Activated T-helper 17 cell treated with anti-CD3 and anti-CD28 coated beads, Interleukin-2, amount 50 U/mL, for 72 hours (primary cell): ENCODE results near the gene ANKRD55. TPM values are rescaled to one million over a fixed set of nuclear protein-coding genes. Genes with fewer than 3 reads are reported as not detected.
"Not testable (repeated sequence)": the region's sequence is repeated elsewhere in the genome, so short reads cannot be mapped to it uniquely, and the experiment has no call there.

Experiments used
- ATAC-seq: fragments of 150-1000 bp; cut with Tn5 transposase; replicated peaks from 2 replicates; pipeline ENCODE4 v1.10.0; 2021; ENCODE audit warnings: mild to moderate bottlenecking, moderate library complexity
- H3K27ac Mint-ChIP-seq: one replicate; pipeline ENCODE4 v1.8.0; 2022; ENCODE audit warnings: mixed read lengths
- H3K27me3 Mint-ChIP-seq: one replicate; pipeline ENCODE4 v1.8.0; 2022; ENCODE audit warnings: mixed read lengths
- H3K36me3 Mint-ChIP-seq: one replicate; pipeline ENCODE4 v1.8.0; 2022; ENCODE audit warnings: low read depth, mild to moderate bottlenecking, mixed read lengths
- H3K4me1 Mint-ChIP-seq: one replicate; pipeline ENCODE4 v1.8.0; 2022; ENCODE audit warnings: mixed read lengths
- H3K4me3 Mint-ChIP-seq: one replicate; pipeline ENCODE4 v1.8.0; 2022; ENCODE audit warnings: mild to moderate bottlenecking, mixed read lengths
- H3K9me3 Mint-ChIP-seq: one replicate; pipeline ENCODE4 v1.8.0; 2022; ENCODE audit warnings: mixed read lengths
- total RNA-seq, 2 donors: library from RNA; stranded (reverse); gene quantifications; one replicate each; pipeline ENCODE4 v1.2.3, GENCODE V29; 2022

ANKRD55 gene
- total RNA-seq, 2 donors from 2014 or later, result 0.21 to 0.22 TPM

DNA sequence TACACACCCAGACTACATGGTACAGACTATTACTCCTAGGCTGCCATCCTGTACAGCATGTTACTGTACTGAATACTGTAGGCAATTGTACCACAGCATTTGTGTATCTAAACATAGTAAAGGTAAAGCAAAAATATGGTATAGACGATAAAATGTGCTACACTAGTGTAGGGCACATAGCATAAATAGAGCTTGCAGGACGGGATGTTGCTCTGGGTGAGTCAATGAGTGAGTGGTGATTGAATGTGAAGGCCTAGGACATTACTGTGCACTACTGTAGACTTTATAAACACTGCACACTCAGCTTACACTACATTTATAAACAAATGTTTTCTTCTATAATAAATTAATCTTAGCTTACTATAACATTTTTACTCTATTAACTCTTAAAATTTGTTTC is 25.6 kb downstream of the ANKRD55 start:
- Mint-ChIP-seq H3K36me3 (no peaks in the 10 kb centered on the region), H3K27me3 (no peaks in the 10 kb centered on the region), H3K27ac (no peak overlapping the region), H3K4me3 (no peak overlapping the region), H3K4me1 (no peaks in the 10 kb centered on the region), H3K9me3 (no peaks in the 10 kb centered on the region)
- ATAC-seq, result no peak

DNA sequence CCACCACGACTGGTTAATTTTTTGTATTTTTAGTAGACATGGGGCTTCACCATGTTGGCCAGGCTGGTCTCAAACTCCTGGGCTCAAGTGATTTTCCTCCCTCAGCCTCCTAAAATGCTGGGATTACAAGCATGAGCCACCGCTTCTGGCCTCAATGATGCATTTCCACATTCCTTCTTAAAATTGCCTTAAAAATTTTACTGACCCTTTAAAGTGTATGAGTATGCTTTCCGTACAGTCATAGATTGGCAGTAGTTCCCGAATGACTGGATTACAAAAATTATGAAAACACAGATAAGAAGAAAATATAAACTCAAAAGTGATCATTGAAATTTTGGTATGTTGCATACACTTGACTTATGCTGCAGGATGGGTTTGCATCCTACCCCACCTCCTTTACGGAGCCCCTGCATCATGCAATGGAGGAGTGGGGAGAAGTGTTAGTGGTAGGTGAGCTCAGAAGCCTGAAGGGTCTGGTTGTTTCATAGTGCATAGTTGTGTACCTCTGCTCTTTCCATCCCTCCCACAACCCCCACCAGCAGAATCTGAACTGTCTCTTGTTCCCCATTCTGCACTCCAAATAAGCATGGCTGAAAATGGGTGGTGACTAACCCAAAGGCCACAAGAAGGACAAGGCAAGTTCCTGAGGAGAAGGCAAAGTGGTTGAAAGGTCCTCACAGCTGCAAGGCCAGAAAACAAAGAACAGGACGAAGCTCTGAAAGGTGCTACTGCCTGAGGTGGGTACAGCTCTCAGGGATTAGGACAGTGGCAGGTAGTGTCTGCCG is 26.8 kb downstream of the ANKRD55 start:
- Mint-ChIP-seq H3K4me1 (no peaks in the 10 kb centered on the region), H3K4me3 (no peak overlapping the region), H3K27me3 (no peaks in the 10 kb centered on the region), H3K36me3 (no peaks in the 10 kb centered on the region), H3K9me3 (no peaks in the 10 kb centered on the region), H3K27ac (no peak overlapping the region)
- ATAC-seq, result no peak

- H3K4me3 Mint-ChIP-seq, H3K27ac Mint-ChIP-seq, H3K36me3 Mint-ChIP-seq, H3K9me3 Mint-ChIP-seq, ATAC-seq, H3K27me3 Mint-ChIP-seq, H3K4me1 Mint-ChIP-seq: not testable (repeated sequence)
Measured at GRCh38 chr5:56203936-56204335, 29.2 kb downstream of the ANKRD55 start.

- no peak for ATAC-seq
- no peaks in the 10 kb centered on the region for H3K4me1 Mint-ChIP-seq
Measured at GRCh38 chr5:56202483-56202882, 30.6 kb downstream of the ANKRD55 start.

DNA sequence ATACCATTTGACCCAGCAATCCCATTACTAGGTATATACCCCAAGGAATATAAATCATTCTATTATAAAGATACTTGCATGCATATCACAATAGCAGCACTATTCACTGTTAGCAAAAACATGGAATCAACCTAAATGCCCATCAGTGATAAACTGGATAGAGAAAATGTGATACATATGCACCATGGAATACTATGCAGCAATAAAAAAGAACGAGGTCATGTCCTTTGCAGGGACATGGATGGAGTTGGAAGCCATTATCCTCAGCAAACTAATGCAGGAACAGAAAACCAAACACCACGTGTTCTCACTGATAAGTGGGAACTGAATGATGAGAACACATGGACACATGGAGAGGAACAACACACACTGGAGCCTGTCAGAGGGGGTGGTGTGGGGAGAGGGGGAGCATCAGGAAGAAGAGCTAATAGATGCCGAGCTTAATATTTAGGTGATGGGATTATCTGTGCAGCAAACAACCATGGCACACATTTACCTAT is 31.3 kb downstream of the ANKRD55 start:
- not testable (repeated sequence) for H3K27ac Mint-ChIP-seq

More at GRCh38 chr5:56202483-56202882, 30.6 kb downstream of the ANKRD55 start:
- H3K27ac Mint-ChIP-seq, result no peak overlapping the region
- H3K36me3 Mint-ChIP-seq, result no peaks in the 10 kb centered on the region
- no peak overlapping the region for H3K4me3 Mint-ChIP-seq
- no peaks in the 10 kb centered on the region for H3K27me3 Mint-ChIP-seq
- no peaks in the 10 kb centered on the region for H3K9me3 Mint-ChIP-seq

DNA sequence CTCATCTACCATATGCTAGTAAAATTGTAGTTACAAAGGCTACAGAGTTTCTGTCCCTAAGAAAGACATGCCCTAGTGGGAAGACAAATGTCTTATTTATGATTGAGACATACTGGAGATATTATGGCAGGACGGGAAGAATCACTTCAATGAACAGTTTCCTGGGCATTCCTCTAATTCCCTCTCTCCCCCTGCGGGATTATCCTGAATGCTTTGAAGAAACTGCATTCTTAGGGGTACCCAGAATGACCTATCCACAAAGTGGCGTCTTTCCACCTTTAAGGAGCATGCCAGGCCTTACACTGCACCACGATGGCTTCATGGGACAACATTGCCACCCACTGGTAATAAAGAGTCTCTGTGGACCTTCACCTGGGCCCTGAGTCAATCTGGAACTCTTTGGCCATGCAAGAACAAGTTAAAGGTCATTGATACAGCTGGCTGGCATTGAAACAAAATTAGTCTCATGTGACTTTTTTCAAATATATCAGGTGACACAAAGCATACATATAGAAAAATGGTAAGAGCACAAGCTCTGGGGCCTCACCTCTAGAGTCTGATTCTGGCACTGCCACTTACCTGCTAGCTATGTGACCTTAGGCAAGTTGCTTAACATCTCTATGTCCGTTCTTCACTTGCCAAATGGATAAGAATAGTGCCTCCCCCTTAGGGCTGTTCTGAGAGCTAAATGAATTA is 32.0 kb downstream of the ANKRD55 start:
- no peaks in the 10 kb centered on the region for H3K27me3 Mint-ChIP-seq
- no peak overlapping the region for H3K4me3 Mint-ChIP-seq
- no peaks in the 10 kb centered on the region for H3K36me3 Mint-ChIP-seq
- ATAC-seq, result peak; percentile 96
- no peak overlapping the region for H3K27ac Mint-ChIP-seq
- H3K4me1 Mint-ChIP-seq, result no peaks in the 10 kb centered on the region
- no peaks in the 10 kb centered on the region for H3K9me3 Mint-ChIP-seq

More for the DNA sequence above, 31.3 kb downstream of the ANKRD55 start:
- not testable (repeated sequence) for H3K4me1 Mint-ChIP-seq, H3K9me3 Mint-ChIP-seq, H3K27me3 Mint-ChIP-seq, ATAC-seq, H3K36me3 Mint-ChIP-seq, H3K4me3 Mint-ChIP-seq

- ATAC-seq, result no peak
- no peaks in the 10 kb centered on the region for H3K9me3 Mint-ChIP-seq
- no peak overlapping the region for H3K27ac Mint-ChIP-seq
Measured at GRCh38 chr5:56195016-56195415, 38.1 kb downstream of the ANKRD55 start.

GRCh38 chr5:56192246-56192645 is 40.9 kb downstream of the ANKRD55 start:
- ATAC-seq, result no peak
- H3K27me3 Mint-ChIP-seq, result no peaks in the 10 kb centered on the region
- H3K36me3 Mint-ChIP-seq, result no peaks in the 10 kb centered on the region
- no peak overlapping the region for H3K27ac Mint-ChIP-seq
- H3K4me3 Mint-ChIP-seq, result no peak overlapping the region
- no peaks in the 10 kb centered on the region for H3K4me1 Mint-ChIP-seq
- no peaks in the 10 kb centered on the region for H3K9me3 Mint-ChIP-seq

More at GRCh38 chr5:56195016-56195415, 38.1 kb downstream of the ANKRD55 start:
- H3K36me3 Mint-ChIP-seq, result no peaks in the 10 kb centered on the region
- H3K4me1 Mint-ChIP-seq, result no peaks in the 10 kb centered on the region
- H3K27me3 Mint-ChIP-seq, result no peaks in the 10 kb centered on the region
- H3K4me3 Mint-ChIP-seq, result no peak overlapping the region

GRCh38 chr5:56191656-56192055 is 41.5 kb downstream of the ANKRD55 start:
- no peaks in the 10 kb centered on the region for H3K36me3 Mint-ChIP-seq
- H3K27me3 Mint-ChIP-seq, result no peaks in the 10 kb centered on the region
- H3K4me1 Mint-ChIP-seq, result no peaks in the 10 kb centered on the region
- no peak overlapping the region for H3K4me3 Mint-ChIP-seq
- ATAC-seq, result no peak
- no peak overlapping the region for H3K27ac Mint-ChIP-seq
- no peaks in the 10 kb centered on the region for H3K9me3 Mint-ChIP-seq

- H3K27ac Mint-ChIP-seq, result no peak overlapping the region
- ATAC-seq, result no peak
- no peak overlapping the region for H3K4me3 Mint-ChIP-seq
- H3K27me3 Mint-ChIP-seq, result no peaks in the 10 kb centered on the region
- no peaks in the 10 kb centered on the region for H3K9me3 Mint-ChIP-seq
- no peaks in the 10 kb centered on the region for H3K36me3 Mint-ChIP-seq
- H3K4me1 Mint-ChIP-seq, result no peaks in the 10 kb centered on the region
Measured at GRCh38 chr5:56190497-56190896, 42.6 kb downstream of the ANKRD55 start.

GRCh38 chr5:56185768-56186311 is 47.3 kb downstream of the ANKRD55 start:
- no peak overlapping the region for H3K4me3 Mint-ChIP-seq
- no peaks in the 10 kb centered on the region for H3K36me3 Mint-ChIP-seq
- H3K9me3 Mint-ChIP-seq, result no peaks in the 10 kb centered on the region
- no peaks in the 10 kb centered on the region for H3K27me3 Mint-ChIP-seq
- no peak overlapping the region for H3K27ac Mint-ChIP-seq
- H3K4me1 Mint-ChIP-seq, result no peaks in the 10 kb centered on the region
- ATAC-seq, result no peak

DNA sequence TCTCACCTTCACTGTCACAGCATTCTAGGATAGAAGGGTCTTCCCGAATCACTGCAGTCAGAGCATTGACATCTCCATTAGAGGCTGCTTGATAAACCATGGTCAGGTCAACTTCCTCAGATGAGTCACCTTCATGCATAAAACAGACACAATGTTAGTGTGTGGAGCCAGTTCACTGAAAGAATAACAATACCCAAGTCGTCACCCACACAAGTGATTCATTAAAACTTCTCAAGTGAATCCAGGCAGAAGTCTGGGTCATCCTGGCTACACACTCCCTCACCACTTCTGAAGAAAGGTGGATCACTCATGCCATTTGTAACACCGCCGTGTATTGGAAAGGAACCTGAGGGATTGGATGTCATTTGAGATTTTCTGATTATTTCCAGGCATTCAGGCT is 49.6 kb downstream of the ANKRD55 start:
- Mint-ChIP-seq H3K4me1 (no peaks in the 10 kb centered on the region), H3K4me3 (no peak overlapping the region), H3K9me3 (no peaks in the 10 kb centered on the region)

DNA sequence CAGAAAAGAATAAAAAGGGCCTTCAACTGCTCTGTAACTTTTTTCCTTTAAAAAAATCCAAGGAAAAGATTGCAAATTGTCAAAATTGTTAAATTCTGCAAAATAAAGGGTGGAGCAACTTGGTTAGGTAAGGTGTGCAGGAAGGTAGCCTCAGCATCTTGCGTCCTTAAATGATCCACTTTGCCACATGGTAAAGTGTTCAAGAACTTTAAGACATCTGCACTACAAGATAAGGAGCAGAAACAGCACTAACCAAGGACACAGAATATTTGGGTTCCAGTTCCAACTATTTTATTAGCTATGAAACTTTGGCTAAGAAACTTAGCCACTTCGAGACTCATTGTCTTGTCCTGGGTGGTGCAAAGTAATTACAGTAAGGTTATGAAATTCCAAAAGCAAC is 53.7 kb downstream of the ANKRD55 start:
- no peak for ATAC-seq
- Mint-ChIP-seq H3K27ac (no peak overlapping the region), H3K36me3 (no peaks in the 10 kb centered on the region), H3K9me3 (no peaks in the 10 kb centered on the region), H3K4me1 (no peaks in the 10 kb centered on the region), H3K4me3 (no peak overlapping the region), H3K27me3 (peaks cover 5% of the 10 kb centered on the region)

More for the DNA sequence above, 49.6 kb downstream of the ANKRD55 start:
- Mint-ChIP-seq H3K36me3 (no peaks in the 10 kb centered on the region), H3K27ac (no peak overlapping the region), H3K27me3 (no peaks in the 10 kb centered on the region)
- peak; percentile 54 for ATAC-seq

DNA sequence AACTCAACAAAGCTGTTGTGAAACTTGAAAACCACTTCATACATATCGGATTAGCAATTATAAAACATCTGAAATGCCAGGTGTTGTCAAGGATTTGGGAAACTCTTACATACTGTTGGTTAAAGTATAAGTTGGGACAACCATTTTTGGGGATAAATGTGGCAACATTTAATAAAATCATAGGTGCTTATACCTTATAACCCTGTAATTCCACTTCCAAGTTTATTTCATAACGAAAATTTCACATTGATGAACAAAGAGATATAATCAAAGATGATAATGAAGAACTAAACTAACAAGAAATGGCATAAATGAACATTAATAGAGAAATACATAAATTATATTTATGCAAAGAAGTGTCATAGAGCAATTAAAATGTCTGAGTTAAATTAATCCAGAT is 54.3 kb downstream of the ANKRD55 start:
- Mint-ChIP-seq H3K4me1 (no peaks in the 10 kb centered on the region), H3K4me3 (no peak overlapping the region), H3K36me3 (no peaks in the 10 kb centered on the region), H3K9me3 (no peaks in the 10 kb centered on the region), H3K27me3 (peaks cover 5% of the 10 kb centered on the region), H3K27ac (no peak overlapping the region)
- no peak for ATAC-seq
